ENCODE results near the gene NRG2. TPM values are rescaled to one million over a fixed set of nuclear protein-coding genes. Genes with fewer than 3 reads are reported as not detected.

Gene NRG2
- total RNA-seq, 1 donor from 2014 or later: 2.0 TPM

DNA sequence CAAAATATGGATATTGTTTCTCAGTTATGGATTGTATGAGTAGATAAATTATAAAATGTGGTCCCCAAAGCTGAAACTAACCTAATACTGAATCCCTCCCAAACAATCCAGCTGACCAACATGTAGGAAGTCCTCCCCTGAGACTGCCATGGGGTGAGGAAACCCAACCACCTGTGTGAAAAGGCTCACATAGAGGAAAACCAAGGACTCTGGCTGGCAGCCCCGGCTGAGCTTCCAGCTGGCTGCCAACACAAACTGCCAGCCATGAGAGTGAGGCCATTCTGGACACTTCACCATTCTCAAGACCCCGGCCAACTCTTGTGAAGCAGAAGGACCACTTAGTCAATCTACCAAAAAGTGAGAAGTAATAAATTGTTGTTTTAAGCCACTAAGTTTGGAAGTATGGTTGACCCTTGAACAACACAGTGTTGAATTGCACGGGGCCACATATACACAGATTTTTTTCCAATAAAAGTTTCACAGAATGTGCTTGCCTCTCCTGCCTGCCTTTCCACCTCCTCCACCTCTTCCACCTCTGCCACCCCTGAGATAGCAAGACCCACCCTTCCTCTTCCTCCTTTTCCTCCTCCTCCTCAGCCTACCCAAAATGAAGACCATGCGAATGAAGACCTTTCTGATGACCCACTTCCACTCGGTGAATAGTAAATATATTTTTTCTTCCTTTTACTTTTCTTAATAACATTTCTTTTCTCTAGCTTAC lies 15.3 kb upstream of the NRG2 start:
- Mint-ChIP-seq H3K4me1 (no peaks in the 10 kb centered on the region), H3K4me3 (no peak overlapping the region), H3K27ac (no peak overlapping the region), H3K27me3 (ENCODE audit: low read depth) (peaks cover 18% of the 10 kb centered on the region), H3K9me3 (no peaks in the 10 kb centered on the region), H3K36me3 (no peaks in the 10 kb centered on the region)
- TF ChIP-seq, protein P1, sequence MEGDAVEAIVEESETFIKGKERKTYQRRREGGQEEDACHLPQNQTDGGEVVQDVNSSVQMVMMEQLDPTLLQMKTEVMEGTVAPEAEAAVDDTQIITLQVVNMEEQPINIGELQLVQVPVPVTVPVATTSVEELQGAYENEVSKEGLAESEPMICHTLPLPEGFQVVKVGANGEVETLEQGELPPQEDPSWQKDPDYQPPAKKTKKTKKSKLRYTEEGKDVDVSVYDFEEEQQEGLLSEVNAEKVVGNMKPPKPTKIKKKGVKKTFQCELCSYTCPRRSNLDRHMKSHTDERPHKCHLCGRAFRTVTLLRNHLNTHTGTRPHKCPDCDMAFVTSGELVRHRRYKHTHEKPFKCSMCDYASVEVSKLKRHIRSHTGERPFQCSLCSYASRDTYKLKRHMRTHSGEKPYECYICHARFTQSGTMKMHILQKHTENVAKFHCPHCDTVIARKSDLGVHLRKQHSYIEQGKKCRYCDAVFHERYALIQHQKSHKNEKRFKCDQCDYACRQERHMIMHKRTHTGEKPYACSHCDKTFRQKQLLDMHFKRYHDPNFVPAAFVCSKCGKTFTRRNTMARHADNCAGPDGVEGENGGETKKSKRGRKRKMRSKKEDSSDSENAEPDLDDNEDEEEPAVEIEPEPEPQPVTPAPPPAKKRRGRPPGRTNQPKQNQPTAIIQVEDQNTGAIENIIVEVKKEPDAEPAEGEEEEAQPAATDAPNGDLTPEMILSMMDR (IDR thresholded peaks at IDR 0.05; ENCODE audit: unreplicated experiment): no peak
- no peak for DNase-seq (ENCODE audit: low spot score in 2 of 2, unreplicated experiment in 2 of 2)

DNA sequence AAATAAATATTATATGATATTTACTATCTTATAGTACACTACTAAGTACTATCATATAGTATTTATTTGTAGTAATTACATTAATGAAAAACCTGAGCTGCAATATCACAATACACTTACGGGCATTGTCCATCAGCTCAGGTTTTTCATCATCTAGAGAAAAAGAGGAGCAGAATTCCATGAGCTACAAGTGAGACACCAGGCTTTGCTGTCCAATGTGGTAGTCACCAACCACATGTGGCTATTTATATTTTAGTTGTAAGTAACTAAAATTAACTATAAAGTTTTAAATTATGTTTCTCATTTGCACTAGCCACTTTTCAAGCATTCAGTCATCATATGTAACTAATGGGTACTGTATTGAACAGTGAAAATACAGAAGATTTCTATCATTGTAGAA lies 13.8 kb upstream of the NRG2 start:
- no peak for DNase-seq (ENCODE audit: low spot score in 2 of 2, unreplicated experiment in 2 of 2)
- Mint-ChIP-seq H3K9me3 (no peaks in the 10 kb centered on the region), H3K4me1 (no peaks in the 10 kb centered on the region), H3K36me3 (no peaks in the 10 kb centered on the region), H3K27me3 (ENCODE audit: low read depth) (peaks cover 5% of the 10 kb centered on the region), H3K27ac (no peak overlapping the region), H3K4me3 (no peak overlapping the region)
- TF ChIP-seq, protein P1 (IDR thresholded peaks at IDR 0.05; ENCODE audit: unreplicated experiment): no peak

DNA sequence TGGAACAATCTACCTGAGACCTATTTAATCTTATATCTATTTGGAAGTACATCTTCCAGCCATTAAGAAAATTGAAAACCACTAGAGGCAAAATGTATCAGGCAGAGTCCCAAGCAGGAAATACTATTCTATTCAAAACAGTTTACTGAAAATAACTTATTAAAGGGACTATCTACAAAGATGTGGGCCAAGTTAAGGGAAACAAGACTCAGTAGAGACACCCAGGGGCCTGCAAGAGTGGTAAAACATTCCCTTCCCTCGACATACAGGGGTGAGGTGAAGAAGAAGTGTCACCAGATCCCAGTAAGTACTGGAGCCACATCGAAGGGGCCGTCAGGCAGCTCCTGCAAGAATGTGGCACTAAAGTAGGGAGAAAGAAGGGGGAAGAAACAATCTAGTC lies 12.1 kb upstream of the NRG2 start:
- Mint-ChIP-seq H3K9me3 (no peaks in the 10 kb centered on the region), H3K4me3 (no peak overlapping the region), H3K4me1 (no peaks in the 10 kb centered on the region), H3K27ac (no peak overlapping the region), H3K36me3 (no peaks in the 10 kb centered on the region), H3K27me3 (ENCODE audit: low read depth) (peaks cover 15% of the 10 kb centered on the region)
- DNase-seq (ENCODE audit: low spot score in 2 of 2, unreplicated experiment in 2 of 2): no peak
- TF ChIP-seq, protein P1 (IDR thresholded peaks at IDR 0.05; ENCODE audit: unreplicated experiment): no peak

DNA sequence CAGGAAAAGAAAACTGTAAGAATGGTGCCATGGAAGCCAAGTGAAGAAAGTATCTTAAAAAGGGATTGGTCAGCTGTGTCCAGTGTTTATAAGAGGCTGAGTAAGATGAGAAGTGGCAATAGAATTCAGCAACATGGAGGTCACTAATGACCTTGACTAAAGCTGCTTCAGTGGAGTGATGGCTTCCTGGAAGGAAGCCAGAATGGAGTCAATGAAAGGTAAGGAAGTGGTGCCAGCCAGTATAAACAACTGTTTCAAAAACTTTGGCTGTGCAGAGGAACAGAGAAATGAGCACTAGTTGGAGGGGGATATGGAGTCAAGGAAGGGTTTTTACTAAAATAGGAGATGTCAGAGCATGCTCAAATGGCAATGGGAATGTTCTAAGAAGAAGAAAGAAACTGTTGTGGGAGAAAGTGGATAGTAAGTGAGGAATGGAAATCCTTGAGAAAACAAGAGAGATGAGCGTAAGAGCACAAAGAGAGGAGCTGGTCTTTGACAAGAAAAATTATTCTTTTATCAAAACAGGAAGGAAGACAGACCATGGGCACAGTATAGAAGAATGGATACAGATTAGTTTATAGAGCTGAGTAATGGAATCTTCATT lies 11.1 kb upstream of the NRG2 start:
- TF ChIP-seq, protein P1 (IDR thresholded peaks at IDR 0.05; ENCODE audit: unreplicated experiment): no peak
- Mint-ChIP-seq H3K36me3 (no peaks in the 10 kb centered on the region), H3K27ac (no peak overlapping the region), H3K27me3 (ENCODE audit: low read depth) (peaks cover 24% of the 10 kb centered on the region), H3K9me3 (no peaks in the 10 kb centered on the region), H3K4me3 (no peak overlapping the region), H3K4me1 (no peaks in the 10 kb centered on the region)
- DNase-seq (ENCODE audit: low spot score in 2 of 2, unreplicated experiment in 2 of 2): no peak

DNA sequence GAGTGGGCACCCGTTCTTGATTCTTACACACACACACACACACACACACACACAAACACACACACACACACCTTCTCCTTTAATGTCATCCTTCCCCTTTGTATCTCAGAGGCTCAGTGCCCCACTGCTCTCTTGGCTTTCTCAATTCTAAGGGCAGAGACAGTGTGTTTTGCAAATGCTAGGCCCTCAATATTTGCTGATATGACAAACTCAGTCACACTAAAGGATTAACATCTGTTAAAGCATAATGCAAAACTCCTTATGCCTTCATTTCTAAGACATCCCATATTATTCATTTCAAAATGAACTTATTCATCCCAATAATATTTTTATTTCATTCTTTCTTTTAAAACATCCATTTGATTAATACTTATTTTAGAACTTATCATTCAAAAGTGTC lies 8.9 kb upstream of the NRG2 start:
- TF ChIP-seq, protein P1 (IDR thresholded peaks at IDR 0.05; ENCODE audit: unreplicated experiment): no peak
- no peak overlapping the region for H3K4me3 Mint-ChIP-seq
- no peaks in the 10 kb centered on the region for H3K9me3 Mint-ChIP-seq
- H3K4me1 Mint-ChIP-seq: no peaks in the 10 kb centered on the region
- peaks cover 45% of the 10 kb centered on the region for H3K27me3 Mint-ChIP-seq (ENCODE audit: low read depth)
- no peak overlapping the region for H3K27ac Mint-ChIP-seq
- H3K36me3 Mint-ChIP-seq: no peaks in the 10 kb centered on the region
- DNase-seq (ENCODE audit: low spot score in 2 of 2, unreplicated experiment in 2 of 2): no peak

All from mesothelial cell of epicardium (in vitro differentiated cells).